GM15510 (cell line): ENCODE measurements around the gene RER1.
A peak's percentile ranks its signal among the peaks of the same experiment; 100 is the strongest.

Source experiments
- POLR2A ChIP-seq: IDR thresholded peaks from 3 replicates; pipeline ENCODE4 v1.6.1; 2011; ENCODE audit warnings: borderline replicate concordance; ENCODE audit not compliant: insufficient read length; ENCODE audit errors: extremely low read depth

RER1 gene

DNA sequence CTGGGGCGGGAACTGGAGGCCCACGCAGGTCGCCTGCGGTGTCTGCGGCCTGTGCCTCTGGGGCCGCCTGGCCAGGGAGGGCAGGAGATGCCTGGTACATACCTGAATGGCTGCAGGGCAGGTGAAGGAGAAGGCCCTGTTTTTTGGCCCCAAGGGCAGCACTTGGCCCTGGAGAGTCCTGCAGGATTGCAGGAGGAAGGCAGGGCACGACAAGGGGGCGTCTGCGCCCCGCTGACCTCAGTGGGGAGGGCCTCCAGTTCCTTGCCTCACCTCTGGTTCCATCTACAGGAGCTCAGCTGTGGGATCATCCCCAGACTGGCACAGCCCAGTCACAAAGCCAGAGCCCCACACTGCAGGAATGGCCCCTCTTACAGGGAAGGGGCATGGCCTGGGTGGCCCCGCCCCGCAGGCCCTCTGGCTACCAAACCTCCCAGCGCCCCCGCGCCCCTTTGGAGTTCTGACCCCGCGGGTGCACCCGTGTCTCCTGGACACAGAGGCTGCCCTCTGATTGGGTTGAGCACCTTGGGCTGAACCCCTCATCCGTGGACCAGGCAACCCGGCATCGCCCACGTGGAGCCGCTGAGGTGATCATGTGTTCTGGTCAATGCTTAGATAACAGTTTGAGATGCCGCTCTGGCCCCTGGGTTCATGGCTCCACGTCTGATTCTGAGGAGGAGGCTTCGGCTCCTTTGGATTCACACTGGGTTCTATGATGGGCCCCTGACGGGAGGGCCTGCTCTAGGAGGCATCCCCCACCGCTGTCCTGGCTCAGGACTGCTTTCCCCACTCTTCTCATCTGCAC, 22.1 kb downstream of the RER1 start:
- TF ChIP-seq POLR2A: no peak

DNA sequence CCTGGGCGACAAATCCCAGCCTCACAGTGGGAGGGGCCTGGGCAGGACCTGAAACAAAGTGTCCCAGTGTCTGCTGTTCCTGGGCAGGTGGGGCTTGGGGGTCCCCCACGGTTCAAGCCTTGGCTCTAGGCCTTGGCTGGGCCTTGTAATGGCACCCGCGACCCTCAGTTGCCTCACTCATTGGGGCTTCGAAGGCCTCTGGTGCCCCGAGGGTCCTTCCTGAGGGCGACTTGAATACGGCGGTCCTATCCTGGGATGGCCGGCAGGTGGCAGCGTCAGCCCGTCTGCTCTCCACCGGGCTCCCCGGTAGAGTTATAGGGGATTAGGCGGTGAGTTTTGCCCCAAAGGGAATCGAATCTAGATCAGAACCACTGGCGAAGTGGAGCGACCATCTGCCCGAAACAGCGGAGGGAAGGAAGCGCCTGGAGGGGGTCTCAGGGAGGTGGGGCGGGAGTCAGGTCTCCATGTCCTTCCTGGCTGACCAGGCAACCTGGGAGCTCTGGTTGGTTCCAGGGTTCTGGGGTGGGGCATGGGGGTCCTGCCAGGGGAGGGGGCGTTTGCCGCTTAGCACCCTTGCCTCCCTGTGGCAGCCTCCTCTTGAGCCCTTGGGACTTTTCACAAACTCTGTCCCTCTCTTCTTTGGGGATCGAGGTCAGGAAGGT, 22.8 kb downstream of the RER1 start:
- TF ChIP-seq POLR2A: no peak

DNA sequence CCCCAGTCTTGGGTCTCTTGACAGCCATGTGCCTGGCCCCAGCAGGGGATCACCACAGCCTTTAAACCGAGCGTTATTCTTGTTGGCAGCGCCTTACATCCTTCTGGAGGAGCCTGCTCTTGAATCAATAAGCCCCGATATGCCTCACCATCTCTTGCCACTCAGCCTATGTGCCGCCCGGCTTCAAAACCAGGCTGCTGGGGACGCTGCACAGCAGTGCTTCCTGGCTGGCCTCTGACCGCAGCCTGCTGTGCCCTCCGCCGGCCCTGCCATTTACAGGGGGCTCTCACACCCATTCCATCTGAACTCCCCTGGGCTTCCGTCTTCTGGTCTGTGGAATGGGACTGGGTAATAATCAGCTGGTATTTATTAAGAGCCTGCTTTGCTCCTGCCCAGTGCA, 23.7 kb downstream of the RER1 start:
- no peak for TF ChIP-seq POLR2A

DNA sequence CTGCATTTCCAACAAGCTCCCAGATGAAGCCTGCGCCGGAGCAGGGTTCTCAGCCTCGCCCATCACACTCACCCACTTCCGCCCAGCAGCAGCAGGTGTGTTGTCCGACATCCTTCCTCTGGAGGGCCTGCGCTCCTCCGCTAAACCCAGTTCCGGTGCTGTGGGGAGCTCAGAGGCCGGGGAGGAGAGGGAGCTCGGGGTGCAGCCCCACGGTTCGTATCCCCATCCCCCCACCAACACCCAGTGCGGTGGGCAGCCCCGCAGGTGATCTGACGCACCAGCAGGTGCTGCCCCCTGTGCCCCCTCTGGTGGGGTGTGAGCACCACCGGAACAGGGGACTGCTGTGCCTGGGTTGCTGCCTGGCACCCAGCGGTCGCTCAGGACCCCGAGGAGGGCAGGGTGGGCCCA, 24.2 kb downstream of the RER1 start:
- peak; percentile 38 for TF ChIP-seq POLR2A

DNA sequence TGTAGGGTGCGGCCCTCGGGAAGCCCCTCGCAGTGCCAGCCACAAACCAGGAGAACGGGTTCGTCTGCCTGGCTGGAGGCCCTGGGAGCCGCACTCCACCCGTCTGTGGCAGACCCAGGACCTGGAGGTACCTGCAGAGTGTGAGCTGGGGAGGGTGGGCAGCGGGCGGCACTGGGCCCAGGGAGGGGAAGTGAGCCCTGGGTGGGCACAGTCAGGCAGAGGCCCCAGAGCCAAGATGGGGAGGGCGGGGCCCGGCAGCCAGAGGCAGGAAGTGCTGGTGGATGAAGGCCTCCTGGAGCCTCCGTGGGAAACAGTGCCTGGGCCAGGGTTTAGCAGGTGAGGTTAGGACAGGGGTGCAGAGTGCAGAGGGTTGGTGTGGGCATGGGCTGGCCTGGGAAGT, 24.8 kb downstream of the RER1 start:
- no peak for TF ChIP-seq POLR2A

DNA sequence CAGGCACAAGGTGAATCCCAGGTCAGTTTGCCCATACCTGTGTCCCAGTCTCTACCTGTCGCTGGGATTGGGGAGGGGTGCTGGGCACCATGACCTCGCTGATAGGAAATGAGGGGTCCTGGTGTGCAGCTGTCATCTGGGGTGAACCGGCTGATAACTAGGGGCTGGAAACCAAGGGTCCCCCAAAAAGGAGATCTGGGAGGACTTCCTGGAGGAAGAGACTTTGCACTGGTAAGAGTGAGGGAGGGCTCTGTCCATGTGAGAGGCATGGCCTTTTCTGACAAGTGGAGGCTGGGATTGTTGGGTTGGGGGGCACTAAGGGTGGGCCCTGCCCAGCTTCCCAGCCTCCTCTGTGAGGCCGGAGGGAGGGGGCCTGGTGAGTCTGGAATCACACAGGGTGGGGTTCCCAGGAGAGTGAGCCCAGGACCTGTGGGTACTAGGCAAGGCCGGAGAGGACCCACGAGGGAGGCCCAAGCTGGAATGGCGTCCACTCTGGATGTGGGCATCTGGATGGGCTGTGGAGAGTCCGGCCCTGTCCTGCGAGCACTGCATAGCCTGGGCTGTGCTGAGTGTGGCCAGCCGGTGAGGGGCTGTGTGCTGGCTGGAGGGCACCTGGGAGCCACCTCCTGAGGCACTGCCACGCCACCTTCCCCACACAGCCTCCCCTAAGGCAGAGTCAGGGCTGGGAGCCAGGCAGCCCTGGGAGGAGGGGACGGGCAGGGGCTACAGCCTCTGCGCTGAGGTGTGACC, 25.6 kb downstream of the RER1 start:
- TF ChIP-seq POLR2A: no peak

DNA sequence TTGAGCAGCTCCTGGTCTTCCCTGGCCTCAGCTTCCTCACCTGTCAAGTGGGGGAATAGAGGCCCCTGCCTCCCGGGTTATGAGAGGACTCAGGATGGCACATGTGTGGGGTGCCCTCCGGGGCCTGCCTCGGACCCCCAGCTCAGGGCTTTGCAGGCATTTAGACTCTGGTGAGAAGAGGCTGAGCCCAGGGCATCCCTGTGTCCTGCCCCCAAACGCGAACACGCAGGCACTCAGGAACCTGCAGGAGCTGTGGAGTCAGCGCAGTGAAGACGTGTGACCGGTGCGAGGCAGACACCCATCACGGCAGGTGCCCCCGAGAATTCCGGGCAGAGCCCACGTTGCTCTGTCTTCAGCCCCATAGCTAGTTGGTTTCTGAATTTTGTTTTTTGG, 26.2 kb downstream of the RER1 start:
- no peak for TF ChIP-seq POLR2A

DNA sequence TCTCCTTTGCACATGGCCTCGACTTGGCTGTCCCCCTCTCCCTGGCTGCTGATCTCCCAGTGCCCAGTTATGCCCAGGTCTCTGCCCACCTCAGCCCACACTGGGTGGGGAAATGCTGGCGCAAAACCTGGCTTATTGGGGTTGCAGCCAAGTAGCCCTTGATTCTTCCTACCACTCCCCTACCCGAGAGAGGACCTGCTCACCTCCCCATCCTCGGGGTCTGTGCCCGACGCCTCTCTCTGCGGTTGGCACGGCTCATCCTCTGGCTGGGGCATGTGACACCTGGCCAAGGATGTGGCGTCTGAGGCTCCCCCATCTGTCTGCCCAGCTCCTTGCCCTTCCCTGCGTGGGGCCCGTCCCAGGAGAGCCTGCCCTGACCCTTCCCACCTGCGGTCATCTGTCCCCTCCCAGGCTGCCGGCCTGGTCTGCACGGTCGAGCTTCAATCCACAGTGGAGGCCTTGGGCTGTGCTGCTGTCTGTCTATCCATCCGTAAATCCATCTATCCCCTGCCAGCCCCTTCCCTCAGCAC, 27.2 kb downstream of the RER1 start:
- TF ChIP-seq POLR2A: no peak

DNA sequence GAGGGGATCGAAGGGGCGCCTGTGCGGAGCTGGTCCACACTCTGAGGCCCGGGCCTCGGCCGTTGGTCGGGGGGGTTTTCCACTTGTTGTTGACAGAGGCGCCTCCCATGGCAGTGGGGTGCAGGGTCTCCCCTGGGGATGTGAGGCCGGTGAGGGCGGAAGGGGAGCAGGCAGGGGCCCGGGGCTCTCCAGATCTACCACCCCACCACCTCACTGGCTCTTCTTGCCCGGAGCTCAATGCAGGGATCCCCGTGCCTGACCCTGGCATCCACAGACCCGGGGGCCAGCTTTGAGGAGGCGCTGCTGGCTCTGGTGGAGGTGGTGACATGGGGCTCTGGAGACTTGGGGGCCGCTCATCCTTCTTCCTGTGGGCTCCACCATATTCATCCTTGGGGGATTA, 27.8 kb downstream of the RER1 start:
- no peak for TF ChIP-seq POLR2A

DNA sequence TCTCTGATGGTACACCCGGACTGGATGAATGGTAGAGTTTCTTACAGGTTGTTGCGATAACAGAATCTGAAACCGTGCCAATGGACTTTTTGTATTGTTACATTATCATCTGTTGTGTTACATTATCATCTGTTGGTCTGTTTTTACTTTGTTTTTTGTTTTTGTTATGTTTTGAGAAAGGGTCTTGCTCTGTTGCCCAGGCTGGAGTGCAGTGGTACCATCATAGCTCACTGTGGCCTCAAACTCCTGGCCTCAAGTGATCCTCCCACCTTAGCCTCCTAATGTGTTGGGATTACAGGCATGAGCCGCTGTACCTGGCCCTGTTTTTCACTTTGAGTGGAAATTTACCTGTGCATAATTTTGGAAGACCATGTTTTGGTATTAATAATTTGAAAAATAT, 30.9 kb downstream of the RER1 start:
- no peak for TF ChIP-seq POLR2A

DNA sequence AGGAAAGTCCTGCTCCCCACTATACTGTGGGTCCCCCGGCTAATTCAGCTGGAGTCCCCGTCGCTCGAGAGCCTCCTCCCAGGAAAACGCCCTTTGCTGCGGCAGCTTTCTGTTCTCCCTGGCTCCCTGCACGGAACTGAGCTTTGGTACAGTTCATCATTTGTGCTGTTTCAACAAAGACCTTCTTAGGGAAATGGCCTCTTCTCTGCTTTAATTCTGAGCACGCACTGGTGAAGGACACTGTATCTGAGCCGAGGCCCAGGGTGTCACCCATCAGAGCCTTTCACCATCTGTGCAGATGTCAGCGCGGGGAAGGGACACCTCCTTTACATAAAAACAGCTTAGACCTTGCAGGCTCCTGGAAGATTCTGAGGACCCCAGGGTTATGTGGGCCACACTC, 34.3 kb downstream of the RER1 start:
- no peak for TF ChIP-seq POLR2A

DNA sequence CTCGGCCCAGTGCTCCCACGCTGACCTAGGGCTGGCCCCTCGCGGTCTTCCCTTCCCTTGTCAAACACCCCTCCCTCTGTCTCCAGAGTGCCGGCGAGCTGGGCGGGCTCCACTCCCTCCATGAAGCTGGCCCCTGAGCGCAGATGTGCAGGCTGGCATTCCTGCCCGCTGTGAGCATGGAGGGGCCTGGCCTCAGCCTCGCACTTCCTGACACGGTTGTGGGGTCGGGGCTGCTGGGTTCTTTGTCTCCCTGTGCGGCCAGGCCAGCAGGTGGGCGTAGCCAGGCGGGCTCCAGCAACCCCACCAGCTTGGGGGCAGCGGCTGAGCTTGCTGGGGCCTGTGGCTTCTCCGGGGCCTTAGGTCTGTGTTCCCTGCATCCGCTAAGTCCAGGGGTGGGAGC, 34.9 kb downstream of the RER1 start:
- TF ChIP-seq POLR2A: no peak

DNA sequence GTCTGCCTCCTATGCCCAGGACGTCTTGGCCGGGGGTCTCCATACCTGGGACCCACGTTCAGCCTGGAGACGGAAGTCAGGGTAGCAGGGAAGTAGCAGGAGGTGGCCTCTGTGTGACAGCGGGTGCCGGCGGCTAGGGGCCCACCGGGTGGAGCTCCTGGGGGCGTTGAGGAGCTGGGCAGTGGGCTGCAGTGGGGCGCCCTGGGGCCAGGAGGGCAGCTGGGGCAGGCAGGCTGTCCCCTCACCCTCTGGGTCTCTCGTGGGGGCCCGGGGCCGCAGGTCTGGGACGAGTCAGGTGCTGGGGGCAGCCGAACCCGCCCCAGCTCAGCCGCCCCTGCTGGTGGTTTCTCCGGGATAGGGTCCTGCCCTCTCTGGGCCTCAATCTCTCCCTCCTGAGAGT, 35.4 kb downstream of the RER1 start:
- no peak for TF ChIP-seq POLR2A

DNA sequence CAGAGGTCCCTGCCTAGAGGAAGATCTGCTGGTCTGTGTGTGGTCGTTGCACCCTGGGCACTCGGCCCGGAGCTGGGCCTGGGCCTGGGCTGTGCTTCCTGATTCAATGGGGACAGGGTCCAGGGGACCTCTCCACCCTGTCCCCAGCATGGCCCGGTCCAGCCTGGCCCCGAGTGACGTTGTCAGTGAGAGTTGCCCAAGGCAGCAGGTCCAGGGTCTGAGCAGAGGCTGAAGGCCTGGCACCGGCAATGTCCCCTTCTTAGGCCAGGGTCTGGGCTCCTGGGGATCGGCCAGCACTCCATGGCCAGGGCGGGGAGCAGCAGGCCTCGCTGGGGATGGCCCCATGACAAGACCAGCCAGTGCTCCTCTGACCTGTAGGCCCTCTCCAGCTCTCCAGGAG, 36.3 kb downstream of the RER1 start:
- TF ChIP-seq POLR2A: no peak

DNA sequence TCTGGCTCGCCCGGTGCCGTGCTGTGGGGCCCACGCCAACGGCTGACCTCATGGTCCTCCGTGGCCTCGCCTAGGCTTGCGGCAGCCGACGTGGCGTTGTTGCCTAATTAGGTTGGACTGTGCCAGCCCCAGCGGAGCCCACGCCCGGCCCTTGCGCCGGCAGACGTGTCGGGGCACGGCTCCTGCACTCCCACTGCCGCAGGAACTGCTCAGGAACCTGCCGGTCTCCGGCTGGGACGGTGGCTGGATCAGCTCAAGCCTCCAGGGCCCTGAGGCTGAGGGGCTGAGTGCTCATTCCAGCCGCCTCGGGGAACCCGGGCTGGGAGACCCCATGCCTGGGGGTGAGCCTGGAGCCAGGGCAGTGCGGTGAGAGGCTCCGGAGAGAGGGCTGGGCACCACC, 36.8 kb downstream of the RER1 start:
- no peak for TF ChIP-seq POLR2A
